Epithelial cell of proximal tubule (primary cell): ENCODE results near the gene SYT9. TPM values are rescaled to one million over a fixed set of nuclear protein-coding genes. Genes with fewer than 3 reads are reported as not detected.
"Not testable (repeated sequence)": the region's sequence is repeated elsewhere in the genome, so short reads cannot be mapped to it uniquely, and the experiment has no call there.

Experiments
- DNase-seq: peaks from one replicate; pipeline ENCODE4 v3.0.0-alpha.2; 2011; ENCODE audit warnings: low read depth
- H3K4me3 ChIP-seq: 2 replicates; pipeline ENCODE4 v1.5.1; 2011; ENCODE audit warnings: low read depth, mild to moderate bottlenecking, low read length
- total RNA-seq: library from RNA; depleted of rRNA; stranded (reverse); fragments of >200 nt; gene quantifications from 2 replicates; pipeline ENCODE4 v1.2.3, GENCODE V29; 2015
- TF ChIP-seq, protein P1 (sequence below): conservative IDR thresholded peaks from 2 replicates; pipeline ENCODE4 v1.5.1; 2012; ENCODE audit warnings: low read depth, mild to moderate bottlenecking, low read length

Gene SYT9
- total RNA-seq, 1 donor from 2014 or later = 0.46 TPM

DNA sequence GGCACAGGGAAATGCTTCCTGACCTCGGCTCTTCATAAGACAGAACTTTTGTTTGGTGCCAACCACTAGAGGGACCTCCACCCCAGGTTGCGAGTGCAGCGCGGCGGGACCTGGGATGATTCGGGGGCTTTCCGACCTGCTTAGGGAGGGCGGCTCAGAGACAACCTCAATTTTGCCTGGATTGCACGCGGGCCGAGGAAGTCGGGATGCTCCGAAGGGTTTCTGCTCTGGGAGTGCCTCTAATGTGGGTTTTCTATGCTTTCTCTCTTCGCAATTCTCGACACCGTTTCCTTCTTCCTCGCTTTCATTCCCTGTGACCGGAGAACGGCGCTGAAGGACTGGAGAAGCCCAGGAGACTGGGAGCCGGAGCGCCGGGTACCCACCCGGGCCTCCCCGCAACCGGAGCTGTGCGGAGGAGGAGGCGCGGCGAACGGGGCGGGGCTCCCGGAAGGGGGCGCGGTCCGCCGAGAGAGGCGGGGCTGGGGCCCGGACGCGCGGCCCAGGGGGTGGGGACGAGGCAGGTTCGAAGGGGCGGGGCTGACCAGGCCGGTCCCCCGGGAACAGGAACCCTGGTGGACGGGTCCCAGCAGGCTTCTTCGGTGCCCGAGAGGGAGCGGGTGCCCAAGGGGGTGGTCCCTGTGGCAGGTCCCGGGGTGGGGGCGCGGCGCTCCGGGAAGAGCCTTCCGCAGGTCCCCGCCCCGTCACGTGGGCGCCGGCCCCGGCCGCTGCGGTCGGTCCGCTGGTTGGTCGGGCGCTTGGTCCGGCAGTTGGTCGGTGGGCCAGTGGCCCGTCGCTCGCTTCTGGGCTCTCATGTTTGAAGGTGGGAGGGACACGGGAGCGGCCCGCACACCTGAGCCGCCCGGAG, 261.8 kb downstream of the SYT9 start, which contains the start of gene PPFIBP2:
Gene PPFIBP2 (plus strand): TSS at position 766 of the 865 bp plus-strand sequence. CDS start 35,477 bp downstream, outside the sequence.
- DNase-seq = peak; percentile 27
- TF ChIP-seq, protein P1, sequence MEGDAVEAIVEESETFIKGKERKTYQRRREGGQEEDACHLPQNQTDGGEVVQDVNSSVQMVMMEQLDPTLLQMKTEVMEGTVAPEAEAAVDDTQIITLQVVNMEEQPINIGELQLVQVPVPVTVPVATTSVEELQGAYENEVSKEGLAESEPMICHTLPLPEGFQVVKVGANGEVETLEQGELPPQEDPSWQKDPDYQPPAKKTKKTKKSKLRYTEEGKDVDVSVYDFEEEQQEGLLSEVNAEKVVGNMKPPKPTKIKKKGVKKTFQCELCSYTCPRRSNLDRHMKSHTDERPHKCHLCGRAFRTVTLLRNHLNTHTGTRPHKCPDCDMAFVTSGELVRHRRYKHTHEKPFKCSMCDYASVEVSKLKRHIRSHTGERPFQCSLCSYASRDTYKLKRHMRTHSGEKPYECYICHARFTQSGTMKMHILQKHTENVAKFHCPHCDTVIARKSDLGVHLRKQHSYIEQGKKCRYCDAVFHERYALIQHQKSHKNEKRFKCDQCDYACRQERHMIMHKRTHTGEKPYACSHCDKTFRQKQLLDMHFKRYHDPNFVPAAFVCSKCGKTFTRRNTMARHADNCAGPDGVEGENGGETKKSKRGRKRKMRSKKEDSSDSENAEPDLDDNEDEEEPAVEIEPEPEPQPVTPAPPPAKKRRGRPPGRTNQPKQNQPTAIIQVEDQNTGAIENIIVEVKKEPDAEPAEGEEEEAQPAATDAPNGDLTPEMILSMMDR = peak; percentile 82
- peak within 1 kb of the TSS; percentile 88 for H3K4me3 ChIP-seq

GRCh38 chr11:7514099-7514591, 262.4 kb downstream of the SYT9 start:
- TF ChIP-seq, protein P1 = no peak
- peak overlapping the region; percentile 88 for H3K4me3 ChIP-seq
- no peak for DNase-seq

- H3K4me3 ChIP-seq = no peak overlapping the region
- no peak for DNase-seq
- TF ChIP-seq, protein P1 = no peak
Measured at GRCh38 chr11:7515447-7515886, 263.8 kb downstream of the SYT9 start.

DNA sequence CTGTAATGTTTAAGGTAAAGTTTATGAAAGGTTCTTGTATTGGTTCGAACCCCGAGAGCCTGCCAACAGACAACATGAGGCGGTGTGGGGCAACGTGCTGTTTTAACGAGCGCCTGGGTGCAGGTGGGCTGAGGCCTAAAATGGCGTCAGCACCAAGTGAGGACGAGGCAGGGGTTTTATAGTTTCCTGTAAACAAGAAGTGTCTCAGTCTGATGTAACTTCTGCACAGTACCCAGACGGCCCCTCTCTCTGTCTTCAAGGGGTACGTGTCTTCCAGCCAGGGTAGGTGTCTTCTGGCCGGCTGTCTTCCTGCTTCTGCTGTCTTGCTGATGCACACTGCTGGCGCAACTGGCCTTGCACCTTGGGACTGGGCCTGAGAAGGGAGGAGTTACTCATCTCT, 264.8 kb downstream of the SYT9 start:
- TF ChIP-seq, protein P1 = no peak
- no peak for DNase-seq
- no peak overlapping the region for H3K4me3 ChIP-seq

DNA sequence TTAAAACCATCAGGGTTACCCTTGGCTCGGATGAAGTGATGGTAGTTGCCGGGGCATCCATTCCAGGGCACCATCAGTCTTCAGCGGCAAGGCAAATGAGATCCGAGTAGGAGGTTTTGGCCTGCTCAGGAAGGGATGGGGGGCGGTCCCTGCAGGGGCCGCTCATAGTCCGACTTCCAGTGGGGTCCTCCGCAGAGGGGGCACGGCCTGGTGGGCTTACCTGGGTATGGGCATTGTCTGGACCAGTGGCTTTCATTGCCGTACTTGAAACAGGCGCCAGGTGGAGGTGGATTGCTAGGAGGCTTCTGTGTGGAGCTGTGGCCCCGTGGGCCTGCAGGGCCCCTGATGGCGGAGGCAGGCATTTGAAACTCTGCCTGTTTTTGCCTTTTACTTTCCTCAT, 266.0 kb downstream of the SYT9 start:
- not testable (repeated sequence) for DNase-seq, H3K4me3 ChIP-seq

Other genes starting within 250 kb of the SYT9 start
- gene ZNF214, start 231.6 kb upstream of the SYT9 start, total RNA-seq = 1.1 and 1.5 TPM in 2 replicates
- gene NLRP14, start 231.4 kb upstream of the SYT9 start, total RNA-seq = 0.23 TPM in 1 of 2 replicates, not detected in the other
- gene RBMXL2, start 162.9 kb upstream of the SYT9 start, total RNA-seq = 0.14 TPM in 1 of 2 replicates, not detected in the other
- gene OLFML1, start 233.6 kb downstream of the SYT9 start, total RNA-seq = not detected in 2 replicates